ENCODE data around the gene COLEC11.

DNA sequence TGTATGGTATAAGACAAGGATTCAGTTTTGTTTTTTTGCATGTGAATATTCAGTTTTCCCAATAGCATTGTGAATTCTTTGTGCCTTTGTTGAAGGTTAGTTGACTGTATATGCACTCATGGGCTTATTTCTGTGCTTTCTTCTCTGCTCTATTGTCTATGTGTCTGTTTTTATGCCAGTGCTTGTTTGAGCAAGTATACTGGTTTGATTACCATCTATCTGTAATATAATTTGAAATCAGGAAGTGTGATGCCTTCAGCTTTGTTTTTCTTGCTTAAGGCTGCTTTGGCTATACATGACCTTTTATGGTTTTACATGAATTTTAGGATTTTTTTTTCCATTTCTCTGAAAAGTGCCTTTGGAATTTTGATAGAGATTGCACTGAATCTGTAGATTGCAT, 23.5 kb downstream of the COLEC11 start:
- TF ChIP-seq POLR2A (IDR thresholded peaks at IDR 0.05) (no peak), POLR2AphosphoS5 (IDR thresholded peaks at IDR 0.05) (no peak)

Measured in spleen (tissue), 3 donors.